GM21381 (cell line): ENCODE measurements around the gene RND2.
"Not testable (repeated sequence)": the region's sequence is repeated elsewhere in the genome, so short reads cannot be mapped to it uniquely, and the experiment has no call there.

ENCODE experiments used
- ATAC-seq: cut with Tn5 transposase; IDR thresholded peaks from one replicate; pipeline ENCODE4 v1.9.1; 2021; ENCODE audit warnings: mild to moderate bottlenecking, moderate library complexity; ENCODE audit not compliant: unreplicated experiment

Gene RND2

GRCh38 chr17:43024407-43025289, at the start of gene RND2:
Gene RND2 (plus strand): TSS chr17:43025231. CDS start chr17:43025348, 117 bp downstream.
- ATAC-seq = no peak

GRCh38 chr17:42975265-42975664, 49.8 kb upstream of the RND2 start:
- ATAC-seq = no peak

GRCh38 chr17:42975701-42976100, 49.3 kb upstream of the RND2 start:
- ATAC-seq = not testable (repeated sequence)

- ATAC-seq = peak; percentile 26
These were observed 45.3 kb upstream of the RND2 start, which contains the start of gene PTGES3L for GRCh38 chr17:42979511-42980273. Gene PTGES3L (minus strand): TSS chr17:42980080. CDS start chr17:42980053, 27 bp downstream.

GRCh38 chr17:42980274-42980765, 44.7 kb upstream of the RND2 start, which contains the start of gene RUNDC1:
Gene RUNDC1 (plus strand): TSS chr17:42980565. CDS start chr17:42980577, 12 bp downstream.
- ATAC-seq = peak; percentile 72

- ATAC-seq = peak; percentile 39
These were observed 44.1 kb upstream of the RND2 start for GRCh38 chr17:42980766-42981397.

- no peak for ATAC-seq
These were observed 42.8 kb upstream of the RND2 start for GRCh38 chr17:42982266-42982665.

GRCh38 chr17:42985225-42985624, 39.8 kb upstream of the RND2 start:
- ATAC-seq = no peak

GRCh38 chr17:42989141-42989540, 35.9 kb upstream of the RND2 start:
- ATAC-seq = no peak

- no peak for ATAC-seq
These were observed 35.0 kb upstream of the RND2 start for GRCh38 chr17:42989726-42990652.

- ATAC-seq = no peak
These were observed 33.6 kb upstream of the RND2 start for GRCh38 chr17:42991471-42991870.

- no peak for ATAC-seq
These were observed 32.2 kb upstream of the RND2 start for GRCh38 chr17:42992872-42993271.

GRCh38 chr17:42993913-42994312, 31.1 kb upstream of the RND2 start:
- not testable (repeated sequence) for ATAC-seq

- no peak for ATAC-seq
These were observed 27.5 kb upstream of the RND2 start for GRCh38 chr17:42997390-42997983.

GRCh38 chr17:42997984-42998938, 26.8 kb upstream of the RND2 start, which contains the start of gene RPL27:
Gene RPL27 (plus strand): TSS chr17:42998419. CDS start chr17:42998751, 332 bp downstream.
- ATAC-seq = peak; percentile 94

- no peak for ATAC-seq
These were observed 26.0 kb upstream of the RND2 start for GRCh38 chr17:42999003-42999525.

GRCh38 chr17:43000894-43001293, 24.1 kb upstream of the RND2 start:
- ATAC-seq = not testable (repeated sequence)
